ENCODE results near the gene PRH1.

PRH1 gene

DNA sequence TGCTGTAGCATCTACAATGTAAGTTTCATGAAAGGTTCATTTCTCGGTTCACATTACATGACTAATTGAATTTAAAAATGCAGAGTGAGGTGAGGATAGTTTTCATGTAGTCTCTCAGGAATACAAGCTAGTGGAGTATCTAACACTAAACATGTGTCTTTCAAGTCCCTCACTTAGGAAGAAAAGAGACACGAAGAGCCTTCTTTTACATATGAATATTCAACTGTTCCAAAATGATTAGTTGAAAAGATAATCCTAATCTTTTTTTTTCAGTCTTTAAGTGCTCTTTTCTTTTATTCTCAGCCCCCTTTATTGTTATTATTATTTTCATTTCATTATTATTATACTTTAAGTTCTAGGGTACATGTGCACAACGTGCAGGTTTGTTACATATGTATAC lies 45.6 kb downstream of the PRH1 start:
- DNase-seq (ENCODE audit: low read depth in 2 of 2) = no peak

Data from stimulated activated CD4-positive, alpha-beta T cell treated with anti-CD3 and anti-CD28 coated beads, Interleukin-15, amount 100 ng/mL, for 48 hours (primary cell).